Transverse colon (tissue), 4 donors: Measurements from ENCODE around the gene TMEM255B.

Experiments used
- EP300 ChIP-seq: sonication (generic); formaldehyde crosslinking; IDR thresholded peaks from one replicate; pipeline ENCODE4 v1.6.1; 2017; ENCODE audit warnings: antibody characterized with exemption, low read depth
- POLR2AphosphoS5 ChIP-seq, 3 donors: sonication (generic); formaldehyde crosslinking; IDR thresholded peaks; one replicate each; pipeline ENCODE4 v1.6.1; 2016; ENCODE audit warnings: antibody characterized with exemption in 3 of 3
- TF ChIP-seq, protein P1 (sequence below), 5 experiments: fragments of 200-600 bp in 3 of 5; fragments of 450-650 bp in 2 of 5; sonication (generic) in 3 of 5; IDR thresholded peaks; 1 replicate in 2 of 5; 2 replicates in 3 of 5; pipeline ENCODE4 v1.5.1; 2016 to 2017; ENCODE audit warnings: antibody characterized with exemption in 5 of 5, inconsistent platforms in 3 of 5, mild to moderate bottlenecking in 2 of 5, moderate library complexity in 1 of 5

DNA sequence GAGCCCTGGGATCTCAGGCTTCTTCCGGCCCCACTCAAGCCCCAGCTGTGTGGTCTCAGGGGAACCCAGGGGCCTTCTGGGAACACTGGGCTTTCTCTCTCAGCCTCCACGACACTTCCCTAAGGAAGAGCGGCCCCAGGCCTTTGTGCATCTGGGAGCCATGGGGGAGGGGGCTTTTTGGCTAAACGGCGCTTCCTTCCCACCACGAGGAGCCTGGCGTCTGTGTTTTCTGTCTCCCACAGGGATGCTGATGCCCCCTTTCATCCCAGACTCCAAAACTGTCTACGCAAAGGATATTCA, 24.2 kb upstream of the TMEM255B start:
- TF ChIP-seq, protein P1, sequence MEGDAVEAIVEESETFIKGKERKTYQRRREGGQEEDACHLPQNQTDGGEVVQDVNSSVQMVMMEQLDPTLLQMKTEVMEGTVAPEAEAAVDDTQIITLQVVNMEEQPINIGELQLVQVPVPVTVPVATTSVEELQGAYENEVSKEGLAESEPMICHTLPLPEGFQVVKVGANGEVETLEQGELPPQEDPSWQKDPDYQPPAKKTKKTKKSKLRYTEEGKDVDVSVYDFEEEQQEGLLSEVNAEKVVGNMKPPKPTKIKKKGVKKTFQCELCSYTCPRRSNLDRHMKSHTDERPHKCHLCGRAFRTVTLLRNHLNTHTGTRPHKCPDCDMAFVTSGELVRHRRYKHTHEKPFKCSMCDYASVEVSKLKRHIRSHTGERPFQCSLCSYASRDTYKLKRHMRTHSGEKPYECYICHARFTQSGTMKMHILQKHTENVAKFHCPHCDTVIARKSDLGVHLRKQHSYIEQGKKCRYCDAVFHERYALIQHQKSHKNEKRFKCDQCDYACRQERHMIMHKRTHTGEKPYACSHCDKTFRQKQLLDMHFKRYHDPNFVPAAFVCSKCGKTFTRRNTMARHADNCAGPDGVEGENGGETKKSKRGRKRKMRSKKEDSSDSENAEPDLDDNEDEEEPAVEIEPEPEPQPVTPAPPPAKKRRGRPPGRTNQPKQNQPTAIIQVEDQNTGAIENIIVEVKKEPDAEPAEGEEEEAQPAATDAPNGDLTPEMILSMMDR (IDR thresholded peaks at IDR 0.05), result no peak
- no peak for TF ChIP-seq POLR2AphosphoS5 (IDR thresholded peaks at IDR 0.05)
- no peak for TF ChIP-seq EP300
